Neural progenitor cell (in vitro differentiated cells): ENCODE data around the gene ASXL1. TPM values are rescaled to one million over a fixed set of nuclear protein-coding genes. Genes with fewer than 3 reads are reported as not detected.

Experiments used
- DNase-seq: peaks from one replicate; pipeline ENCODE4 v3.0.0-alpha.2; 2016; ENCODE audit warnings: low spot score
- H2AFZ ChIP-seq: fragments of 200-600 bp; sonication (generic); replicated peaks from 2 replicates; pipeline ENCODE4 v1.6.1; 2016; ENCODE audit warnings: antibody characterized with exemption
- H3F3A ChIP-seq: fragments of 200-600 bp; sonication (generic); 2 replicates; pipeline ENCODE4 v1.6.1; 2016; ENCODE audit warnings: antibody characterized with exemption, low read depth
- H3K27ac ChIP-seq: fragments of 200-600 bp; sonication (generic); 2 replicates; pipeline ENCODE4 v1.5.1; 2016; ENCODE audit warnings: mild to moderate bottlenecking
- H3K27me3 ChIP-seq: fragments of 200-600 bp; sonication (generic); 2 replicates; pipeline ENCODE4 v1.6.1; 2016; ENCODE audit warnings: mild to moderate bottlenecking, moderate library complexity
- H3K36me3 ChIP-seq: fragments of 200-600 bp; sonication (generic); 2 replicates; pipeline ENCODE4 v1.5.1; 2016
- H3K4me1 ChIP-seq: fragments of 200-600 bp; sonication (generic); 2 replicates; pipeline ENCODE4 v1.6.1; 2016; ENCODE audit warnings: mixed run types
- H3K4me2 ChIP-seq: fragments of 200-600 bp; sonication (generic); 2 replicates; pipeline ENCODE4 v1.6.1; 2016
- H3K4me3 ChIP-seq: fragments of 200-600 bp; sonication (generic); 2 replicates; pipeline ENCODE4 v1.5.1; 2016
- H3K79me2 ChIP-seq: fragments of 200-600 bp; sonication (generic); 2 replicates; pipeline ENCODE4 v1.6.1; 2016; ENCODE audit warnings: low read depth
- H3K9ac ChIP-seq: fragments of 200-600 bp; sonication (generic); 2 replicates; pipeline ENCODE4 v1.6.1; 2016
- H3K9me3 ChIP-seq: fragments of 200-600 bp; sonication (generic); 2 replicates; pipeline ENCODE4 v1.5.1; 2016; ENCODE audit warnings: low read depth
- H4K20me1 ChIP-seq: fragments of 200-600 bp; sonication (generic); 2 replicates; pipeline ENCODE4 v1.6.1; 2016; ENCODE audit warnings: low read depth
- H3K27ac Mint-ChIP-seq: 3 replicates; pipeline ENCODE4 v1.8.0; 2021; ENCODE audit warnings: mixed read lengths
- H3K27me3 Mint-ChIP-seq: 2 replicates; pipeline ENCODE4 v1.8.0; 2022; ENCODE audit warnings: low read depth, mild to moderate bottlenecking, inconsistent platforms, moderate library complexity, mixed read lengths; ENCODE audit not compliant: insufficient read depth
- H3K36me3 Mint-ChIP-seq: 3 replicates; pipeline ENCODE4 v1.8.0; 2021; ENCODE audit warnings: mixed read lengths
- H3K4me1 Mint-ChIP-seq: 3 replicates; pipeline ENCODE4 v1.8.0; 2021; ENCODE audit warnings: mixed read lengths
- H3K4me3 Mint-ChIP-seq: 3 replicates; pipeline ENCODE4 v1.8.0; 2021; ENCODE audit warnings: mild to moderate bottlenecking, moderate library complexity, mixed read lengths
- H3K9me3 Mint-ChIP-seq: 3 replicates; pipeline ENCODE4 v1.8.0; 2020; ENCODE audit warnings: mixed read lengths
- CTCF ChIP-seq: fragments of 200-600 bp; sonication (generic); IDR thresholded peaks from 2 replicates; pipeline ENCODE4 v1.5.1; 2017; ENCODE audit warnings: antibody characterized with exemption, mild to moderate bottlenecking
- EZH2 ChIP-seq: fragments of 200-600 bp; sonication (generic); IDR thresholded peaks from 2 replicates; pipeline ENCODE4 v1.6.1; 2017; ENCODE audit warnings: antibody characterized with exemption, mild to moderate bottlenecking, moderate library complexity
- EZH2phosphoT487 ChIP-seq: fragments of 200-600 bp; sonication (generic); IDR thresholded peaks from 2 replicates; pipeline ENCODE4 v1.6.1; 2017; ENCODE audit warnings: antibody characterized with exemption
- total RNA-seq: library from RNA; depleted of rRNA; stranded (reverse); fragments of >200 nt; gene quantifications from 2 replicates; pipeline ENCODE4 v1.2.3, GENCODE V29; 2015; ENCODE audit warnings: low replicate concordance

ASXL1 gene
- total RNA-seq, 1 donor from 2014 or later, result 48.2 TPM

DNA sequence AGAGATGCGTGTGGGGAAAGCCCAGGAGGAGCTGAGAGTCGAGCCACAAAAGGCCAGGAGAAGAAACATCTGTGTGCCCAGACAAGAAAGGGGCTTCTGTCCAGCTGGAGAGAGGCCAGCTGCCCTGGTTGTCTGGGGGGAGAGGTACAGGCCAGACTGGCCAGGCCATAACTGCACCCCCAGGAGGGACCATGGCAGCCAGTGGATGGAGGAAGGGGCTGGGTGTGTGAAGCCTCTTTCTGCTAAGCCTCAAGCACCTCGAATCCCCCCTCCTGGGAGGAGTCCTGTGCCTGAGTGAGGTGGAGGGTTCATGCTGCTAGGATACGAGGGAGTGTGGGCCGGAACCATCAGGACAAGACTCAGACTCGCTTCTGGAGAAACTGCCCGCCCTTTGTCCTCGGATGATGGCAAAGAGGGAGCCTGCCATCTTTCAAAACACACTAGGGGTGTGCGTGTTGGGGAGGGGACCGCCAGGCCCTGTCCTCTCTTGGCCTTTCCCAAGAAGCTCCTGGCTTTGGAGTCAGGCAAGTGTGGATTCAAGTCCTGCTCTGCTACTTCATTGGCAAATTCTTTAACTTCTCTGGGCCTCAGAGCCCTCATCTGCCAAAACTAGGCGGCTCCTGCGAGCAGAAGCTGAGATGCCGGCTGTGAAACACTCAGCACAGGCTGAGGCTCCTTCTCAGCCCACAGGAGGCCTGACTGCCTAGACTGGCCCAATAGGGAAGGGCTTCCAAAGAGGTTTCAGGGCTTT lies 90.3 kb downstream of the ASXL1 start:
- no peak overlapping the region for H2AFZ ChIP-seq
- H3K4me3 ChIP-seq, result no peak overlapping the region
- Mint-ChIP-seq H3K27me3 (peaks cover 2% of the 10 kb centered on the region), H3K9me3 (no peaks in the 10 kb centered on the region), H3K27ac (peak overlapping the region; percentile 82), H3K4me1 (peaks cover 25% of the 10 kb centered on the region), H3K36me3 (peaks cover 38% of the 10 kb centered on the region), H3K4me3 (peak overlapping the region; percentile 35)
- H3K27me3 ChIP-seq, result no peaks in the 10 kb centered on the region
- H4K20me1 ChIP-seq, result peaks cover 25% of the 10 kb centered on the region
- H3K9me3 ChIP-seq, result no peaks in the 10 kb centered on the region
- no peak overlapping the region for H3K9ac ChIP-seq
- DNase-seq, result no peak
- no peaks in the 10 kb centered on the region for H3K36me3 ChIP-seq
- H3K4me1 ChIP-seq, result peaks cover 29% of the 10 kb centered on the region
- H3F3A ChIP-seq, result peaks cover 10% of the 10 kb centered on the region
- TF ChIP-seq EZH2, result no peak
- no peak for TF ChIP-seq CTCF
- no peak for TF ChIP-seq EZH2phosphoT487
- H3K79me2 ChIP-seq, result no peaks in the 10 kb centered on the region
- no peak overlapping the region for H3K4me2 ChIP-seq
- no peak overlapping the region for H3K27ac ChIP-seq

GRCh38 chr20:32449057-32449889 lies 91.1 kb downstream of the ASXL1 start:
- H2AFZ ChIP-seq, result no peak overlapping the region
- peaks cover 29% of the 10 kb centered on the region for H3K4me1 ChIP-seq
- Mint-ChIP-seq H3K9me3 (no peaks in the 10 kb centered on the region), H3K27ac (peak overlapping the region; percentile 52), H3K27me3 (peaks cover 2% of the 10 kb centered on the region), H3K4me1 (peaks cover 25% of the 10 kb centered on the region), H3K36me3 (peaks cover 33% of the 10 kb centered on the region), H3K4me3 (peak overlapping the region; percentile 12)
- H3K27ac ChIP-seq, result no peak overlapping the region
- TF ChIP-seq CTCF (no peak), EZH2phosphoT487 (no peak), EZH2 (no peak)
- DNase-seq, result no peak
- H3K4me3 ChIP-seq, result no peak overlapping the region
- H3K9ac ChIP-seq, result no peak overlapping the region
- H3K36me3 ChIP-seq, result no peaks in the 10 kb centered on the region
- peaks cover 7% of the 10 kb centered on the region for H3F3A ChIP-seq
- peaks cover 25% of the 10 kb centered on the region for H4K20me1 ChIP-seq
- no peaks in the 10 kb centered on the region for H3K27me3 ChIP-seq
- H3K79me2 ChIP-seq, result no peaks in the 10 kb centered on the region
- H3K4me2 ChIP-seq, result no peak overlapping the region
- H3K9me3 ChIP-seq, result no peaks in the 10 kb centered on the region

DNA sequence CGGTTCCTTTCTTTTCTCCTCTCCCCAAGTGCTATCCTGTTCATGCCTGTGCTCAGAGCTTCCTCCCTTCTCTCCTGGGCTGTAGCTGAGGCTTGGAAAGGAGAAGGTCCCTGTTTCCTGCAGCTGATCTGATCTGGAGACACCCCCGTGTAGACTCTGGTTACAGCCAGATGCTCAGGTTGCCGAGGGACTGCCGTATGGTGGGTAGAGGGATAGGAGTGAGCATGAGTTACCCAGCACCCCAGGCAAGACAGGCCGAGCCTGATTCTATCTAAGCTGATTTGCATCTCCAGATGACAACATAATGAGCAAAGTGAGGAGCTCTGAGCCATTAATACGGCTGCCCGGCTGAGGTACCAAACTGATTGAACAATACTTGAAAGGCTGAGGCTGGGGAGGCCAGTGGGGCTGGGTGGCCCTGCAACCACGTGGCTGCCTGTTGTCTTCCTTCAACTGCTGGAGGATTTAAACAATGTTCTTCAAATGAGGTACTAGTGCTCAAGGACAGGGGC lies 91.8 kb downstream of the ASXL1 start:
- peaks cover 7% of the 10 kb centered on the region for H3F3A ChIP-seq
- H3K4me1 ChIP-seq, result peaks cover 22% of the 10 kb centered on the region
- H3K36me3 Mint-ChIP-seq, result peaks cover 33% of the 10 kb centered on the region
- H3K36me3 ChIP-seq, result no peaks in the 10 kb centered on the region
- no peaks in the 10 kb centered on the region for H3K9me3 ChIP-seq
- no peaks in the 10 kb centered on the region for H3K79me2 ChIP-seq
- H3K27me3 Mint-ChIP-seq, result peaks cover 4% of the 10 kb centered on the region
- TF ChIP-seq CTCF (no peak), EZH2phosphoT487 (no peak), EZH2 (no peak)
- no peak overlapping the region for H3K4me3 ChIP-seq
- no peak overlapping the region for H2AFZ ChIP-seq
- peaks cover 27% of the 10 kb centered on the region for H3K4me1 Mint-ChIP-seq
- DNase-seq, result no peak
- peaks cover 24% of the 10 kb centered on the region for H4K20me1 ChIP-seq
- H3K9ac ChIP-seq, result no peak overlapping the region
- no peak overlapping the region for H3K4me2 ChIP-seq
- H3K4me3 Mint-ChIP-seq, result no peak overlapping the region
- peak overlapping the region; percentile 79 for H3K27ac ChIP-seq
- no peaks in the 10 kb centered on the region for H3K27me3 ChIP-seq
- H3K27ac Mint-ChIP-seq, result peak overlapping the region; percentile 97
- H3K9me3 Mint-ChIP-seq, result no peaks in the 10 kb centered on the region
